ENCODE data around the gene PSMC3IP. TPM values are rescaled to one million over a fixed set of nuclear protein-coding genes. Genes with fewer than 3 reads are reported as not detected.

The PSMC3IP gene
- total RNA-seq, 1 experiment from 2014 or later, result 25.2 TPM

DNA sequence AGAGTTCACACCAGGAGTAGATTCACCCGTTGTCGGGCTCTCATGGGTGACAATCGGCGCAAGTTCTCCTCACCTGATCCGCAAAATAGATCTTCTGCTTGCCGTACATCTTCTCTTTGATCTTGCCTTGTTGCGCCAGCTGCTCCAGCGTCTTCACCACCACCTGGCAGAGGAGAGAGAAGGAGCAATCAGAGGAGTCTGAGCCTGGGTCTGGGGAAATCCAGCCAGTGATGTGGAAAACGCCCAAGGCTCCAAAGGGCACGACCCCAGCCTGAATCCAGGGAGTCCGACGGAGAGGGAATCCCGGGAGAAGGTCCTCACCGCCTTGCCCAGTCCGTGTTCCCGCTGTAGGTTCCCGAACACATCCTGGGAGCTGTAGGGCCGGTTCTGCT is 393 bp downstream of the PSMC3IP start:
- H3K27ac Mint-ChIP-seq (ENCODE audit: unreplicated experiment), result peak overlapping the region; percentile 84
- peaks cover 8% of the 10 kb centered on the region for H3K36me3 ChIP-seq (ENCODE audit: control insufficient read depth, insufficient read depth, low read length)

DNA sequence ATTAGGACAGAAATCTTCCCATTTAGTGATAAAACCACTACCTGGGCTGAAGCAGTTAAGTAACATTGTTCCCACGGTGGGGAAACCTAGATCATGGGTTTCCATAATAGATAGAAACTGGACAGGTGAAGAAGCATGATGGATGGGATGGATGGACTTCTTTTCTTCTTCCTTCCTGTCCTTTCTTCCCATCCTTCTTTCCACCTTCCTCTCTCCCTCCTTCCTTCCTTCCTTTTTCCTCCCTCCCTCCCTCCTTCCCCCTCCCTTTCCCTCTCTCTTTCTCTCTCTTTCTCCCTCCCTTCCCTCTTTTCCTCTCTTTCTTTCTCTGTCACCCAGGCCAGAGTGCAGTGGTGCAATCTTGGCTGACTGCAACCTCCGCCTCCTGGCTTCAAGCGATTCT is 3.1 kb downstream of the PSMC3IP start:
- DNase-seq, result no peak
- no TSS peak for BruUV-seq (replicated peaks)
- H3K27ac Mint-ChIP-seq (ENCODE audit: unreplicated experiment), result no peak overlapping the region
- H3K36me3 ChIP-seq (ENCODE audit: control insufficient read depth, insufficient read depth, low read length), result peaks cover 15% of the 10 kb centered on the region
- H3K9me3 Mint-ChIP-seq (ENCODE audit: unreplicated experiment), result no peaks in the 10 kb centered on the region
- ChIA-PET CTCF (interaction anchor here (0.6 kb wide), 1 partner anchor 393 kb away, joined by 3 read pairs; no protein-coding TSS in a partner anchor), POLR2A (no interaction called here)
- H3K9me3 ChIP-seq, result no peaks in the 10 kb centered on the region
- intact Hi-C loops (cut with micrococcal nuclease; ENCODE audit: unreplicated experiment), result loop anchor here (10.0 kb wide), 1 partner anchor 250 kb away; the partner anchor contains the start of gene BECN1
- peaks cover 89% of the 10 kb centered on the region for H3K36me3 Mint-ChIP-seq (ENCODE audit: insufficient read depth, unreplicated experiment)
- H3K4me3 Mint-ChIP-seq (ENCODE audit: unreplicated experiment), result no peak overlapping the region
- TF ChIP-seq, protein P1, sequence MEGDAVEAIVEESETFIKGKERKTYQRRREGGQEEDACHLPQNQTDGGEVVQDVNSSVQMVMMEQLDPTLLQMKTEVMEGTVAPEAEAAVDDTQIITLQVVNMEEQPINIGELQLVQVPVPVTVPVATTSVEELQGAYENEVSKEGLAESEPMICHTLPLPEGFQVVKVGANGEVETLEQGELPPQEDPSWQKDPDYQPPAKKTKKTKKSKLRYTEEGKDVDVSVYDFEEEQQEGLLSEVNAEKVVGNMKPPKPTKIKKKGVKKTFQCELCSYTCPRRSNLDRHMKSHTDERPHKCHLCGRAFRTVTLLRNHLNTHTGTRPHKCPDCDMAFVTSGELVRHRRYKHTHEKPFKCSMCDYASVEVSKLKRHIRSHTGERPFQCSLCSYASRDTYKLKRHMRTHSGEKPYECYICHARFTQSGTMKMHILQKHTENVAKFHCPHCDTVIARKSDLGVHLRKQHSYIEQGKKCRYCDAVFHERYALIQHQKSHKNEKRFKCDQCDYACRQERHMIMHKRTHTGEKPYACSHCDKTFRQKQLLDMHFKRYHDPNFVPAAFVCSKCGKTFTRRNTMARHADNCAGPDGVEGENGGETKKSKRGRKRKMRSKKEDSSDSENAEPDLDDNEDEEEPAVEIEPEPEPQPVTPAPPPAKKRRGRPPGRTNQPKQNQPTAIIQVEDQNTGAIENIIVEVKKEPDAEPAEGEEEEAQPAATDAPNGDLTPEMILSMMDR (IDR thresholded peaks at IDR 0.05; ENCODE audit: insufficient read depth in 1 of 2, low read depth in 1 of 2, low read length in 1 of 2, severe bottlenecking in 1 of 2, unreplicated experiment in 1 of 2), result no peak
- H3K4me1 Mint-ChIP-seq (ENCODE audit: low read depth, unreplicated experiment), result peaks cover 23% of the 10 kb centered on the region
- H3K4me3 ChIP-seq (ENCODE audit: low read depth, low read length), result no peak overlapping the region
- no peaks in the 10 kb centered on the region for H3K27me3 Mint-ChIP-seq (ENCODE audit: insufficient read depth, unreplicated experiment)
- H3K27me3 ChIP-seq (replicated peaks; ENCODE audit: control insufficient read depth, insufficient read depth, low read length), result no peaks in the 10 kb centered on the region
- H3K4me1 ChIP-seq, result peaks cover 4% of the 10 kb centered on the region

More for the DNA sequence above, 393 bp downstream of the PSMC3IP start:
- H3K4me3 ChIP-seq (ENCODE audit: low read depth, low read length), result peak overlapping the region; percentile 82
- peak overlapping the region; percentile 80 for H3K4me3 Mint-ChIP-seq (ENCODE audit: unreplicated experiment)
- peaks cover 78% of the 10 kb centered on the region for H3K36me3 Mint-ChIP-seq (ENCODE audit: insufficient read depth, unreplicated experiment)
- no peaks in the 10 kb centered on the region for H3K27me3 ChIP-seq (replicated peaks; ENCODE audit: control insufficient read depth, insufficient read depth, low read length)
- no TSS peak for BruUV-seq (replicated peaks)
- H3K4me1 Mint-ChIP-seq (ENCODE audit: low read depth, unreplicated experiment), result peaks cover 23% of the 10 kb centered on the region
- H3K27me3 Mint-ChIP-seq (ENCODE audit: insufficient read depth, unreplicated experiment), result no peaks in the 10 kb centered on the region
- POLR2A ChIA-PET, result interaction anchor here (2.4 kb wide), 1 partner anchor 32 kb away, joined by 26 read pairs; the partner anchor contains the start of genes RETREG3 and TUBG1
- H3K4me1 ChIP-seq, result peaks cover 4% of the 10 kb centered on the region
- intact Hi-C loops (cut with micrococcal nuclease; ENCODE audit: unreplicated experiment), result loop anchor here (1.0 to 10.0 kb wide), 4 partner anchors 15 to 248 kb away; partner anchors contain the start of genes BECN1, COASY and RAMP2
- no peaks in the 10 kb centered on the region for H3K9me3 Mint-ChIP-seq (ENCODE audit: unreplicated experiment)
- CTCF ChIA-PET, result interaction anchor here (1.1 to 2.9 kb wide), 10 partner anchors 10 to 423 kb away, joined by 3 to 38 read pairs (median 10); partner anchors contain the start of genes MLX, NAGLU, RETREG3 and TUBG1
- TF ChIP-seq, protein P1 (IDR thresholded peaks at IDR 0.05; ENCODE audit: insufficient read depth in 1 of 2, low read depth in 1 of 2, low read length in 1 of 2, severe bottlenecking in 1 of 2, unreplicated experiment in 1 of 2), result no peak
- no peaks in the 10 kb centered on the region for H3K9me3 ChIP-seq
- peak in 1 of 2 experiments; percentile 52 for DNase-seq

DNA sequence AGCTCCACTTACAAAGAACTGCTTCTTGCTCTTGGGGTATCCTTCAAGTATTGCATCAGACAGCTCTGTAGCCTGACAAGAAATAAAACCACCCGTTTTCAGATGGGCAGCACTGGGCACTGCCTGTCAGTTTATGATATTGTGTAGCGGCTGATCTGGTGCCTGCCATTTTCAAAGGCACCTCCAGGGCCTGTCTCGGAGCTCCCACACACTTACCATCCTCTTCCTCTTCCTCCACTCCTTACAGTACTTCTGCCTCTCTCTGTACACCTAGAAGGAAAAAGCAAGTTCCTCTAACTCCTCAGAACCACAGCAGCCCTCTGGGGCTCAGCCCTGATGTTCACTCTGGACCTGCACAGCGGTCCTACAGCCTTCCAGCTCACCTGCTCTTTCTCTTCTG is 4.4 kb downstream of the PSMC3IP start:
- Mint-ChIP-seq H3K4me1 (ENCODE audit: low read depth, unreplicated experiment) (peaks cover 23% of the 10 kb centered on the region), H3K36me3 (ENCODE audit: insufficient read depth, unreplicated experiment) (peaks cover 92% of the 10 kb centered on the region), H3K27ac (ENCODE audit: unreplicated experiment) (peak overlapping the region; percentile 13), H3K9me3 (ENCODE audit: unreplicated experiment) (no peaks in the 10 kb centered on the region), H3K27me3 (ENCODE audit: insufficient read depth, unreplicated experiment) (no peaks in the 10 kb centered on the region), H3K4me3 (ENCODE audit: unreplicated experiment) (no peak overlapping the region)
- CTCF ChIA-PET, result no interaction called here
- POLR2A ChIA-PET, result interaction anchor here (0.6 kb wide), 1 partner anchor 107 kb away, joined by 3 read pairs; no protein-coding TSS in a partner anchor
- Histone ChIP-seq H3K36me3 (ENCODE audit: control insufficient read depth, insufficient read depth, low read length) (peaks cover 22% of the 10 kb centered on the region), H3K9me3 (no peaks in the 10 kb centered on the region), H3K4me1 (no peaks in the 10 kb centered on the region; the same call in 1 of the 2 replicates), H3K4me3 (ENCODE audit: low read depth, low read length) (no peak overlapping the region), H3K27me3 (replicated peaks; ENCODE audit: control insufficient read depth, insufficient read depth, low read length) (no peaks in the 10 kb centered on the region)
- no TSS peak for BruUV-seq (replicated peaks)
- no peak for DNase-seq
- TF ChIP-seq, protein P1 (IDR thresholded peaks at IDR 0.05; ENCODE audit: insufficient read depth in 1 of 2, low read depth in 1 of 2, low read length in 1 of 2, severe bottlenecking in 1 of 2, unreplicated experiment in 1 of 2), result no peak
- intact Hi-C loops (cut with micrococcal nuclease; ENCODE audit: unreplicated experiment), result loop anchor here (10.0 kb wide), 1 partner anchor 252 kb away; the partner anchor contains the start of gene BECN1
